Liver (tissue), 9 donors: ENCODE measurements around the gene TMEM42. TPM values are rescaled to one million over a fixed set of nuclear protein-coding genes. Genes with fewer than 3 reads are reported as not detected.

ENCODE experiments used
- DNase-seq: peaks from one replicate; pipeline ENCODE4 v3.0.0-alpha.2; 2017; ENCODE audit warnings: low spot score
- H3K27ac ChIP-seq, 2 donors: one replicate each; pipeline ENCODE4 v1.7.0; 2013; ENCODE audit warnings: inconsistent platforms in 2 of 2, low read length in 2 of 2, control low read depth in 1 of 2, low read depth in 1 of 2, mild to moderate bottlenecking in 1 of 2
- H3K27me3 ChIP-seq, 4 donors: one replicate each; pipeline versions ENCODE4 v1.6.1 to v1.7.0; 2013; ENCODE audit warnings: low read length in 3 of 4, inconsistent platforms in 1 of 4, mild to moderate bottlenecking in 1 of 4, moderate library complexity in 1 of 4; ENCODE audit not compliant: control insufficient read depth in 4 of 4, insufficient read depth in 4 of 4
- H3K36me3 ChIP-seq, 4 donors: one replicate each; pipeline versions ENCODE4 v1.6.1 to v1.7.0; 2013; ENCODE audit warnings: low read length in 3 of 4, mild to moderate bottlenecking in 3 of 4, low read depth in 1 of 4, moderate library complexity in 1 of 4; ENCODE audit not compliant: control insufficient read depth in 4 of 4, insufficient read depth in 3 of 4
- H3K4me1 ChIP-seq, 4 donors: one replicate each; pipeline versions ENCODE4 v1.6.1 to v1.7.0; 2013; ENCODE audit warnings: low read length in 3 of 4, mild to moderate bottlenecking in 3 of 4, moderate library complexity in 1 of 4; ENCODE audit not compliant: control insufficient read depth in 4 of 4, insufficient read depth in 4 of 4
- H3K4me3 ChIP-seq, 3 donors: one replicate each; pipeline versions ENCODE4 v1.6.1 to v1.7.0; 2013; ENCODE audit warnings: low read length in 3 of 3, control low read depth in 1 of 3, low read depth in 1 of 3, mild to moderate bottlenecking in 1 of 3
- H3K9ac ChIP-seq, 2 donors: one replicate each; pipeline ENCODE4 v1.7.0; 2013; ENCODE audit warnings: low read length in 2 of 2, mild to moderate bottlenecking in 2 of 2, moderate library complexity in 2 of 2, control low read depth in 1 of 2, low read depth in 1 of 2
- H3K9me3 ChIP-seq, 4 donors: one replicate each; pipeline versions ENCODE4 v1.6.1 to v1.7.0; 2013; ENCODE audit warnings: low read length in 3 of 4; ENCODE audit not compliant: control insufficient read depth in 4 of 4
- EGR1 ChIP-seq, 2 donors: IDR thresholded peaks; 2 replicates each; pipeline ENCODE4 v1.6.1; 2016 to 2018; ENCODE audit warnings: antibody characterized with exemption in 2 of 2, low read depth in 2 of 2
- FOXA1 ChIP-seq: IDR thresholded peaks from 2 replicates; pipeline ENCODE4 v1.6.1; 2016; ENCODE audit warnings: antibody characterized with exemption
- FOXA2 ChIP-seq: IDR thresholded peaks from 2 replicates; pipeline ENCODE4 v1.6.1; 2016; ENCODE audit warnings: antibody characterized with exemption
- GABPA ChIP-seq, 2 donors: IDR thresholded peaks in 1 of 2; conservative IDR thresholded peaks in 1 of 2; 2 replicates each; pipeline ENCODE4 v1.6.1; 2016; ENCODE audit warnings: antibody characterized with exemption in 2 of 2, mild to moderate bottlenecking in 1 of 2, moderate library complexity in 1 of 2
- HNF4A ChIP-seq, 2 donors: conservative IDR thresholded peaks; 2 replicates each; pipeline ENCODE4 v1.6.1; 2016; ENCODE audit warnings: antibody characterized with exemption in 2 of 2, mild to moderate bottlenecking in 2 of 2
- HNF4G ChIP-seq: IDR thresholded peaks from 2 replicates; pipeline ENCODE4 v1.6.1; 2016; ENCODE audit warnings: antibody characterized with exemption
- JUND ChIP-seq, 2 donors: IDR thresholded peaks; 2 replicates each; pipeline ENCODE4 v1.6.1; 2016; ENCODE audit warnings: antibody characterized with exemption in 2 of 2
- NR2F2 ChIP-seq: IDR thresholded peaks from 2 replicates; pipeline ENCODE4 v1.6.1; 2016; ENCODE audit warnings: antibody characterized with exemption
- RAD21 ChIP-seq, 2 donors: IDR thresholded peaks; 2 replicates each; pipeline ENCODE4 v1.6.1; 2016; ENCODE audit warnings: antibody characterized with exemption in 2 of 2, mild to moderate bottlenecking in 2 of 2
- RXRA ChIP-seq, 2 donors: IDR thresholded peaks; 2 replicates each; pipeline ENCODE4 v1.6.1; 2017 to 2018; ENCODE audit warnings: antibody characterized with exemption in 2 of 2, mild to moderate bottlenecking in 1 of 2
- SP1 ChIP-seq: IDR thresholded peaks from 2 replicates; pipeline ENCODE4 v1.6.1; 2018; ENCODE audit warnings: antibody characterized with exemption, mild to moderate bottlenecking
- TAF1 ChIP-seq: conservative IDR thresholded peaks from 2 replicates; pipeline ENCODE4 v1.6.1; 2016; ENCODE audit warnings: antibody characterized with exemption, mild to moderate bottlenecking
- YY1 ChIP-seq: IDR thresholded peaks from 2 replicates; pipeline ENCODE4 v1.6.1; 2016; ENCODE audit warnings: antibody characterized with exemption, mild to moderate bottlenecking
- WGBS: extraction: QIAGEN DNeasy Blood & Tissue Kit; methylation state at CpG from one replicate; pipeline ENCODE4 v1.1.7; 2013; 5-methylcytosine and 5-hydroxymethylcytosine counted together
- polyA plus RNA-seq, 2 donors: library from polyadenylated mRNA; stranded (reverse) in 1 of 2; unstranded in 1 of 2; fragments of 200-250 nt in 1 of 2; fragments of >200 nt in 1 of 2; fragmentation: Nextera tagmentation in 1 of 2; extraction: Ambion mirVana in 1 of 2; gene quantifications; one replicate each; pipeline versions ENCODE4 v1.2.1 to v1.2.3, GENCODE V29; 2013 to 2015
- total RNA-seq, 2 donors: library from RNA; depleted of rRNA; stranded (reverse); fragments of >200 nt; gene quantifications; one replicate each; pipeline ENCODE4 v1.2.3, GENCODE V29; 2014
- TF ChIP-seq, protein P1 (sequence below): IDR thresholded peaks from 2 replicates; pipeline ENCODE4 v1.6.1; 2016; ENCODE audit warnings: antibody characterized with exemption
- TF ChIP-seq, protein P2 (sequence below): IDR thresholded peaks from 2 replicates; pipeline ENCODE4 v1.6.1; 2016; ENCODE audit warnings: antibody characterized with exemption, mild to moderate bottlenecking
- TF ChIP-seq, protein P3 (sequence below): IDR thresholded peaks from 2 replicates; pipeline ENCODE4 v1.6.1; 2016; ENCODE audit warnings: antibody characterized with exemption
- TF ChIP-seq, protein P4 (sequence below): IDR thresholded peaks from 2 replicates; pipeline ENCODE4 v1.6.1; 2016; ENCODE audit warnings: antibody characterized with exemption
- TF ChIP-seq, protein P5 (sequence below): fragments of 150-350 bp; IDR thresholded peaks from 2 replicates; pipeline ENCODE4 v1.5.1; 2017; ENCODE audit warnings: improper control_type of control experiment, low read depth, low read length; ENCODE audit not compliant: missing input control
- donor health status: healthy.
- donor health status: healthy.
- donor health status: healthy.
- donor health status: healthy.
- donor health status: healthy.

Gene TMEM42
- total and polyA plus RNA-seq, 4 donors = 5.8 to 9.9 (median 8.1) TPM

DNA sequence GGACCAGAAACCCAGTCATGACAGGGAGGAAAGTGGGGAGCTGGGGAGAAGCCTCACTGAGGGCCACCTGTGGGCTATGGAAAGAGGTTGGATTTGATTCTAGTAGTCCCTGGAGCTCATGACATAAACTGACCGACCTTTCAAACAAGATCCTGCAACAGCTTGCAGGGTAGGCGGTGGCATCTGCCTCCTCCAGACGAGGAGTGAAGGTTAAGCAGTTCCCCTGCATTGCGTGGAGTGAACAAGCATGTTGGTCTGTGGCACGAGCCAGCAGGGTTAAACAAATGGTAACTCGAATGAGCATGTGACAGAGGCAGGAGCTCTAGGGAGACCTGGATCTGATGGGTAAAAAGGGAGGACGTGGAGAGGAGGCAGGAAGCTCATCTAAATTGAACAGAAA lies 25.4 kb downstream of the TMEM42 start:
- WGBS = 74% methylated on average over 7 of the region's 7 CpGs
- H3K27me3 ChIP-seq = no peaks in the 10 kb centered on the region

DNA sequence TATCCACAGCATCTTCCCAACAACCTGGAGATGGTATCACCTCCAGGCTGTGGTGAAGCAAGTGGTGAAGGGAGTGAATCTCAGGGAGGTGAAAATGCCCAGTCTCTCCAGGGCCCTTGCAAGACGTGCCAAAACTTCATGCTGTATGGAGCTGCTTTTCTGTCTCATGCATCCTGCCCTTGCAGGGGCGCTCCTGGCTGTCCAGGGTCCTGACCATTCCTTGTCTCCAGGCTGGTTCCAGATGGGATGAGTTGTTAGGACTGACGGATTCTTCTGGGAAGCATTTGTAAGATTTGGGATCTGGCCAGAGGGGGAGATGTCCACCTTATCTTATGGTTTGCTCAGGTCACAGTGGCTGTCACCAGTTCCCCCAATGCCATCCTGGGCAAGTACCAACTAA lies 28.5 kb downstream of the TMEM42 start:
- Histone ChIP-seq H3K27me3 (no peaks in the 10 kb centered on the region), H3K36me3 (no peaks in the 10 kb centered on the region), H3K27ac (no peak overlapping the region), H3K4me1 (no peaks in the 10 kb centered on the region), H3K9me3 (no peaks in the 10 kb centered on the region), H3K9ac (no peak overlapping the region), H3K4me3 (no peak overlapping the region)
- TF ChIP-seq, protein P1, sequence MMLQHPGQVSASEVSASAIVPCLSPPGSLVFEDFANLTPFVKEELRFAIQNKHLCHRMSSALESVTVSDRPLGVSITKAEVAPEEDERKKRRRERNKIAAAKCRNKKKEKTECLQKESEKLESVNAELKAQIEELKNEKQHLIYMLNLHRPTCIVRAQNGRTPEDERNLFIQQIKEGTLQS = no peak
- TF ChIP-seq EGR1 (IDR thresholded peaks at IDR 0.05; ENCODE audit: low read depth in 2 of 2) (no peak), RAD21 (IDR thresholded peaks at IDR 0.05) (no peak), JUND (IDR thresholded peaks at IDR 0.05) (no peak), TAF1 (no peak), FOXA2 (no peak), FOXA1 (no peak), HNF4G (no peak), GABPA (IDR thresholded peaks at IDR 0.05 in 1 of 2, conservative IDR thresholded peaks at IDR 0.05 in 1 of 2) (no peak), NR2F2 (no peak), SP1 (no peak), YY1 (no peak), HNF4A (conservative IDR thresholded peaks at IDR 0.05) (no peak), RXRA (IDR thresholded peaks at IDR 0.05) (no peak)
- TF ChIP-seq, protein P2, sequence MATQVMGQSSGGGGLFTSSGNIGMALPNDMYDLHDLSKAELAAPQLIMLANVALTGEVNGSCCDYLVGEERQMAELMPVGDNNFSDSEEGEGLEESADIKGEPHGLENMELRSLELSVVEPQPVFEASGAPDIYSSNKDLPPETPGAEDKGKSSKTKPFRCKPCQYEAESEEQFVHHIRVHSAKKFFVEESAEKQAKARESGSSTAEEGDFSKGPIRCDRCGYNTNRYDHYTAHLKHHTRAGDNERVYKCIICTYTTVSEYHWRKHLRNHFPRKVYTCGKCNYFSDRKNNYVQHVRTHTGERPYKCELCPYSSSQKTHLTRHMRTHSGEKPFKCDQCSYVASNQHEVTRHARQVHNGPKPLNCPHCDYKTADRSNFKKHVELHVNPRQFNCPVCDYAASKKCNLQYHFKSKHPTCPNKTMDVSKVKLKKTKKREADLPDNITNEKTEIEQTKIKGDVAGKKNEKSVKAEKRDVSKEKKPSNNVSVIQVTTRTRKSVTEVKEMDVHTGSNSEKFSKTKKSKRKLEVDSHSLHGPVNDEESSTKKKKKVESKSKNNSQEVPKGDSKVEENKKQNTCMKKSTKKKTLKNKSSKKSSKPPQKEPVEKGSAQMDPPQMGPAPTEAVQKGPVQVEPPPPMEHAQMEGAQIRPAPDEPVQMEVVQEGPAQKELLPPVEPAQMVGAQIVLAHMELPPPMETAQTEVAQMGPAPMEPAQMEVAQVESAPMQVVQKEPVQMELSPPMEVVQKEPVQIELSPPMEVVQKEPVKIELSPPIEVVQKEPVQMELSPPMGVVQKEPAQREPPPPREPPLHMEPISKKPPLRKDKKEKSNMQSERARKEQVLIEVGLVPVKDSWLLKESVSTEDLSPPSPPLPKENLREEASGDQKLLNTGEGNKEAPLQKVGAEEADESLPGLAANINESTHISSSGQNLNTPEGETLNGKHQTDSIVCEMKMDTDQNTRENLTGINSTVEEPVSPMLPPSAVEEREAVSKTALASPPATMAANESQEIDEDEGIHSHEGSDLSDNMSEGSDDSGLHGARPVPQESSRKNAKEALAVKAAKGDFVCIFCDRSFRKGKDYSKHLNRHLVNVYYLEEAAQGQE = no peak
- TF ChIP-seq, protein P3, sequence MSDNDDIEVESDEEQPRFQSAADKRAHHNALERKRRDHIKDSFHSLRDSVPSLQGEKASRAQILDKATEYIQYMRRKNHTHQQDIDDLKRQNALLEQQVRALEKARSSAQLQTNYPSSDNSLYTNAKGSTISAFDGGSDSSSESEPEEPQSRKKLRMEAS = no peak
- TF ChIP-seq, protein P4, sequence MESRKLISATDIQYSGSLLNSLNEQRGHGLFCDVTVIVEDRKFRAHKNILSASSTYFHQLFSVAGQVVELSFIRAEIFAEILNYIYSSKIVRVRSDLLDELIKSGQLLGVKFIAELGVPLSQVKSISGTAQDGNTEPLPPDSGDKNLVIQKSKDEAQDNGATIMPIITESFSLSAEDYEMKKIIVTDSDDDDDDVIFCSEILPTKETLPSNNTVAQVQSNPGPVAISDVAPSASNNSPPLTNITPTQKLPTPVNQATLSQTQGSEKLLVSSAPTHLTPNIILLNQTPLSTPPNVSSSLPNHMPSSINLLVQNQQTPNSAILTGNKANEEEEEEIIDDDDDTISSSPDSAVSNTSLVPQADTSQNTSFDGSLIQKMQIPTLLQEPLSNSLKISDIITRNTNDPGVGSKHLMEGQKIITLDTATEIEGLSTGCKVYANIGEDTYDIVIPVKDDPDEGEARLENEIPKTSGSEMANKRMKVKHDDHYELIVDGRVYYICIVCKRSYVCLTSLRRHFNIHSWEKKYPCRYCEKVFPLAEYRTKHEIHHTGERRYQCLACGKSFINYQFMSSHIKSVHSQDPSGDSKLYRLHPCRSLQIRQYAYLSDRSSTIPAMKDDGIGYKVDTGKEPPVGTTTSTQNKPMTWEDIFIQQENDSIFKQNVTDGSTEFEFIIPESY = no peak
- TF ChIP-seq, protein P5, sequence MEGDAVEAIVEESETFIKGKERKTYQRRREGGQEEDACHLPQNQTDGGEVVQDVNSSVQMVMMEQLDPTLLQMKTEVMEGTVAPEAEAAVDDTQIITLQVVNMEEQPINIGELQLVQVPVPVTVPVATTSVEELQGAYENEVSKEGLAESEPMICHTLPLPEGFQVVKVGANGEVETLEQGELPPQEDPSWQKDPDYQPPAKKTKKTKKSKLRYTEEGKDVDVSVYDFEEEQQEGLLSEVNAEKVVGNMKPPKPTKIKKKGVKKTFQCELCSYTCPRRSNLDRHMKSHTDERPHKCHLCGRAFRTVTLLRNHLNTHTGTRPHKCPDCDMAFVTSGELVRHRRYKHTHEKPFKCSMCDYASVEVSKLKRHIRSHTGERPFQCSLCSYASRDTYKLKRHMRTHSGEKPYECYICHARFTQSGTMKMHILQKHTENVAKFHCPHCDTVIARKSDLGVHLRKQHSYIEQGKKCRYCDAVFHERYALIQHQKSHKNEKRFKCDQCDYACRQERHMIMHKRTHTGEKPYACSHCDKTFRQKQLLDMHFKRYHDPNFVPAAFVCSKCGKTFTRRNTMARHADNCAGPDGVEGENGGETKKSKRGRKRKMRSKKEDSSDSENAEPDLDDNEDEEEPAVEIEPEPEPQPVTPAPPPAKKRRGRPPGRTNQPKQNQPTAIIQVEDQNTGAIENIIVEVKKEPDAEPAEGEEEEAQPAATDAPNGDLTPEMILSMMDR = no peak
- 46% methylated on average over 3 of the region's 3 CpGs for WGBS
- DNase-seq = no peak

More for the DNA sequence above, 25.4 kb downstream of the TMEM42 start:
- Histone ChIP-seq H3K36me3 (no peaks in the 10 kb centered on the region), H3K9me3 (no peaks in the 10 kb centered on the region), H3K9ac (no peak overlapping the region), H3K4me1 (no peaks in the 10 kb centered on the region), H3K27ac (no peak overlapping the region), H3K4me3 (no peak overlapping the region)
- TF ChIP-seq FOXA1 (no peak), JUND (IDR thresholded peaks at IDR 0.05) (no peak), RXRA (IDR thresholded peaks at IDR 0.05) (no peak), RAD21 (IDR thresholded peaks at IDR 0.05) (no peak), HNF4A (conservative IDR thresholded peaks at IDR 0.05) (no peak)
- TF ChIP-seq, protein P1 = no peak
- DNase-seq = no peak
